Activated naive CD8-positive, alpha-beta T cell (primary cell): ENCODE results near the gene CFAP251.

ENCODE experiments used
- H3K27ac Mint-ChIP-seq: one replicate; pipeline ENCODE4 v1.8.0; 2021; ENCODE audit warnings: mixed read lengths
- H3K27me3 Mint-ChIP-seq: one replicate; pipeline ENCODE4 v1.8.0; 2021; ENCODE audit warnings: mixed read lengths
- H3K36me3 Mint-ChIP-seq: one replicate; pipeline ENCODE4 v1.8.0; 2021; ENCODE audit warnings: mixed read lengths
- H3K4me1 Mint-ChIP-seq: one replicate; pipeline ENCODE4 v1.8.0; 2021; ENCODE audit warnings: low read depth, mixed read lengths
- H3K4me3 Mint-ChIP-seq: one replicate; pipeline ENCODE4 v1.8.0; 2021; ENCODE audit warnings: mild to moderate bottlenecking, mixed read lengths
- H3K9me3 Mint-ChIP-seq: one replicate; pipeline ENCODE4 v1.8.0; 2021; ENCODE audit warnings: low read depth, mixed read lengths

CFAP251 gene

GRCh38 chr12:121990114-121990647, 71.8 kb downstream of the CFAP251 start:
- H3K4me1 Mint-ChIP-seq, result peaks cover 11% of the 10 kb centered on the region

GRCh38 chr12:121990692-121991603, 72.6 kb downstream of the CFAP251 start:
- H3K27ac Mint-ChIP-seq, result no peak overlapping the region
- no peaks in the 10 kb centered on the region for H3K36me3 Mint-ChIP-seq
- peaks cover 11% of the 10 kb centered on the region for H3K4me1 Mint-ChIP-seq
- H3K9me3 Mint-ChIP-seq, result no peaks in the 10 kb centered on the region
- H3K27me3 Mint-ChIP-seq, result no peaks in the 10 kb centered on the region
- H3K4me3 Mint-ChIP-seq, result no peak overlapping the region

More at GRCh38 chr12:121990114-121990647, 71.8 kb downstream of the CFAP251 start:
- Mint-ChIP-seq H3K9me3 (no peaks in the 10 kb centered on the region), H3K4me3 (no peak overlapping the region), H3K27me3 (no peaks in the 10 kb centered on the region), H3K27ac (no peak overlapping the region), H3K36me3 (no peaks in the 10 kb centered on the region)

- H3K27me3 Mint-ChIP-seq, result no peaks in the 10 kb centered on the region
- H3K27ac Mint-ChIP-seq, result peak overlapping the region; percentile 94
- H3K36me3 Mint-ChIP-seq, result no peaks in the 10 kb centered on the region
- H3K4me3 Mint-ChIP-seq, result peak overlapping the region; percentile 68
- peaks cover 11% of the 10 kb centered on the region for H3K4me1 Mint-ChIP-seq
- no peaks in the 10 kb centered on the region for H3K9me3 Mint-ChIP-seq
Observed at GRCh38 chr12:121992059-121992879, 73.9 kb downstream of the CFAP251 start.

GRCh38 chr12:121996050-121996944, 77.9 kb downstream of the CFAP251 start:
- Mint-ChIP-seq H3K4me1 (peaks cover 11% of the 10 kb centered on the region), H3K27me3 (no peaks in the 10 kb centered on the region), H3K36me3 (peaks cover 3% of the 10 kb centered on the region), H3K27ac (no peak overlapping the region), H3K9me3 (peaks cover 4% of the 10 kb centered on the region), H3K4me3 (no peak overlapping the region)

GRCh38 chr12:121996945-121997612, 78.7 kb downstream of the CFAP251 start:
- Mint-ChIP-seq H3K27ac (no peak overlapping the region), H3K36me3 (peaks cover 3% of the 10 kb centered on the region), H3K4me3 (no peak overlapping the region), H3K27me3 (no peaks in the 10 kb centered on the region), H3K9me3 (peaks cover 4% of the 10 kb centered on the region), H3K4me1 (peaks cover 5% of the 10 kb centered on the region)

- no peaks in the 10 kb centered on the region for H3K27me3 Mint-ChIP-seq
- H3K36me3 Mint-ChIP-seq, result peaks cover 3% of the 10 kb centered on the region
- peaks cover 19% of the 10 kb centered on the region for H3K4me1 Mint-ChIP-seq
- H3K4me3 Mint-ChIP-seq, result no peak overlapping the region
- peaks cover 4% of the 10 kb centered on the region for H3K9me3 Mint-ChIP-seq
- no peak overlapping the region for H3K27ac Mint-ChIP-seq
Observed at GRCh38 chr12:122001466-122002209, 83.2 kb downstream of the CFAP251 start.

- Mint-ChIP-seq H3K27ac (no peak overlapping the region), H3K4me1 (peaks cover 24% of the 10 kb centered on the region), H3K36me3 (peaks cover 3% of the 10 kb centered on the region), H3K4me3 (no peak overlapping the region), H3K9me3 (peaks cover 4% of the 10 kb centered on the region), H3K27me3 (no peaks in the 10 kb centered on the region)
Observed at GRCh38 chr12:122003651-122004611, 85.5 kb downstream of the CFAP251 start.

GRCh38 chr12:122004633-122005071, 86.3 kb downstream of the CFAP251 start:
- Mint-ChIP-seq H3K4me3 (peak overlapping the region; percentile 17), H3K27ac (no peak overlapping the region), H3K27me3 (no peaks in the 10 kb centered on the region), H3K4me1 (peaks cover 24% of the 10 kb centered on the region), H3K36me3 (peaks cover 1% of the 10 kb centered on the region), H3K9me3 (peaks cover 3% of the 10 kb centered on the region)

- H3K27ac Mint-ChIP-seq, result no peak overlapping the region
Observed at GRCh38 chr12:122005252-122005776, 86.9 kb downstream of the CFAP251 start.

GRCh38 chr12:122006186-122006926, 88.0 kb downstream of the CFAP251 start:
- Mint-ChIP-seq H3K9me3 (no peaks in the 10 kb centered on the region), H3K4me3 (peak overlapping the region; percentile 58), H3K36me3 (no peaks in the 10 kb centered on the region), H3K4me1 (peaks cover 24% of the 10 kb centered on the region), H3K27me3 (peaks cover 1% of the 10 kb centered on the region), H3K27ac (no peak overlapping the region)

More at GRCh38 chr12:122005252-122005776, 86.9 kb downstream of the CFAP251 start:
- H3K27me3 Mint-ChIP-seq, result no peaks in the 10 kb centered on the region
- H3K4me1 Mint-ChIP-seq, result peaks cover 24% of the 10 kb centered on the region
- H3K36me3 Mint-ChIP-seq, result no peaks in the 10 kb centered on the region
- H3K9me3 Mint-ChIP-seq, result no peaks in the 10 kb centered on the region
- H3K4me3 Mint-ChIP-seq, result no peak overlapping the region

- Mint-ChIP-seq H3K4me3 (no peak overlapping the region), H3K27ac (no peak overlapping the region), H3K9me3 (no peaks in the 10 kb centered on the region), H3K4me1 (peaks cover 17% of the 10 kb centered on the region), H3K36me3 (no peaks in the 10 kb centered on the region), H3K27me3 (peaks cover 1% of the 10 kb centered on the region)
Observed at GRCh38 chr12:122009741-122010140, 91.3 kb downstream of the CFAP251 start.

GRCh38 chr12:122012184-122012583, 93.8 kb downstream of the CFAP251 start:
- no peaks in the 10 kb centered on the region for H3K36me3 Mint-ChIP-seq
- H3K27me3 Mint-ChIP-seq, result peaks cover 1% of the 10 kb centered on the region
- no peaks in the 10 kb centered on the region for H3K9me3 Mint-ChIP-seq
- H3K4me1 Mint-ChIP-seq, result peaks cover 2% of the 10 kb centered on the region
- no peak overlapping the region for H3K4me3 Mint-ChIP-seq
- no peak overlapping the region for H3K27ac Mint-ChIP-seq
